WI38 (cell line): ENCODE measurements around the gene PLB1.

Experiments
- H3K4me3 ChIP-seq: 2 replicates; pipeline ENCODE4 v1.5.1; 2011; ENCODE audit warnings: low read depth, mild to moderate bottlenecking, control low read depth, low read length
- TF ChIP-seq, protein P1 (sequence below): IDR thresholded peaks from 2 replicates; pipeline ENCODE4 v1.5.1; 2012; ENCODE audit warnings: low read depth, mild to moderate bottlenecking, control low read depth, low read length

The PLB1 gene

DNA sequence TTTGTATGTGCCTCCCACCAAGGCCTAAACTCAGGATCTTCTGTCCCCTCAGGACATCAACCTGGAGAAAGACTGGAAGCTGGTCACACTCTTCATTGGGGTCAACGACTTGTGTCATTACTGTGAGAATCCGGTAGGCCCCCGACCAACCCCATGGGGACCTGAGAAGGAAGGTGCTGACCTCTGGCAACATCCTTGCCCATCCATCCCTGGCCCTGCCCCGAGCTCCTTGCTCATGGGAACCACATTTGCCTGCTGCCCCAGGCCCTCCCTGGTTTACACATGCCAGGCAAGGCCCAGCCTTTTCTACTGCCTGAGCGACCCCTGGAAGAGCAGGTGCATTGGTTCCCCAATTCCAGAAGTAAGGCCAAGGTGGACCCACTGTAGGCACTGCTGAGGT is 130.5 kb downstream of the PLB1 start:
- TF ChIP-seq, protein P1, sequence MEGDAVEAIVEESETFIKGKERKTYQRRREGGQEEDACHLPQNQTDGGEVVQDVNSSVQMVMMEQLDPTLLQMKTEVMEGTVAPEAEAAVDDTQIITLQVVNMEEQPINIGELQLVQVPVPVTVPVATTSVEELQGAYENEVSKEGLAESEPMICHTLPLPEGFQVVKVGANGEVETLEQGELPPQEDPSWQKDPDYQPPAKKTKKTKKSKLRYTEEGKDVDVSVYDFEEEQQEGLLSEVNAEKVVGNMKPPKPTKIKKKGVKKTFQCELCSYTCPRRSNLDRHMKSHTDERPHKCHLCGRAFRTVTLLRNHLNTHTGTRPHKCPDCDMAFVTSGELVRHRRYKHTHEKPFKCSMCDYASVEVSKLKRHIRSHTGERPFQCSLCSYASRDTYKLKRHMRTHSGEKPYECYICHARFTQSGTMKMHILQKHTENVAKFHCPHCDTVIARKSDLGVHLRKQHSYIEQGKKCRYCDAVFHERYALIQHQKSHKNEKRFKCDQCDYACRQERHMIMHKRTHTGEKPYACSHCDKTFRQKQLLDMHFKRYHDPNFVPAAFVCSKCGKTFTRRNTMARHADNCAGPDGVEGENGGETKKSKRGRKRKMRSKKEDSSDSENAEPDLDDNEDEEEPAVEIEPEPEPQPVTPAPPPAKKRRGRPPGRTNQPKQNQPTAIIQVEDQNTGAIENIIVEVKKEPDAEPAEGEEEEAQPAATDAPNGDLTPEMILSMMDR = no peak
- no peak overlapping the region for H3K4me3 ChIP-seq

DNA sequence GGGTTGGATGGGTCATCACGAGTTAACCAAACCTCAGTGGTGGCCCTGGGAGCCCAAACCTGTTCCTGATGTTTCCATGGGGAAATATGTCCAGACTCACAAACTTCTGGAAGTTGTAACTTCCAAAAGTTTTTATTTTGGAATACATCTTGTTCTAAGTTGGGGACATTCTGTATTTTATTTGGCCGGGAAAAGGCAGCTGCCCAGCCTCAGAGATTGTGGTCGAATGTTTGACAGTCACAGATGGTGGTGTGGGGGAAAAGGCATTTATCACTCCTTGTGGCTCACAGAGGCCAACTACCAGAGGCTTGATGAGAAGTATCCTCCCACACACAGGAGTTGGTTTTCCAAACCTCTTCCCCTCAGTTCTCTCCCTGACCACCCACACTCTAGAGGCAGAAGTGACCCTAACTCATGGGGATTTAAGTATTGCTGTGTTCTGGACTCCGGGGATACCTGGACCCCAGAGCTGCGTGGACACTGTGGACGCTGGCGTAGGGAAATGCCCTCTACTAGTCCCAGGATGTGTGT is 131.1 kb downstream of the PLB1 start:
- TF ChIP-seq, protein P1 = no peak
- no peak overlapping the region for H3K4me3 ChIP-seq

DNA sequence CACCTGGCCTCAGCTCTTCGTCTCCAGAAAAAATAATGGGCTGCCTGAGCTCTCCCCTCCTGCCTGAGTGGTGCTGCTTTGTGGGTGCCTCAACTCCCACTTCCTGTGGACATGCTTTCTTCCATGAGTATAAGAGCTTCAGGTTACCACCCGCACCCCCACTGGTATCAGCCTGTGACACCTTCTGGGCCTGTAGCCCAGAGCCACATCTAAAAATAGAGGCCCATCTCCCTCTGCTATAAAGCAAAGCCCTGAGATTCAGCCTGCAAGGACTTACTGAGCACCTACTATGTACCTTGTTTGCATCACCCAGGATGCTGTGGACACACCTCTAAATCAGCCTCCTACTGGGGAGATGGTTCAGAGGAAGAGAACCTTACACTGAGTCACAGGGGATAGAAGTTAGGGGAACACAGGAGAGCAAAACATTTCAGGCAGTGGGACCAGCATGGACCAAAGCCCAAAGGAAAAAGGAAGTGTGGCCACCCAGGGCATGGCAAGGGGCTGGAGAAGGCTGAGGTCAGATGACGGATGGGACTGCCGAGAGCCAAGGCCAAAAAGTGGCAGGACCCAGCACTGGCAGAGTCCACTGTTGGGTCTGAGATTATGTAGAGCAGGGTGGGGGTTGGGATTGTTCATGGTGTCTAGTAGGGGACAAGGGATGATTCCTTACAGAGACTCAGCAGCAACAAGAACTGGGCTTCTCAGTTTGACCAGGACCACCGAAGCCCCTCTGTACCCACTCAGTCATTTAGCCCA is 132.0 kb downstream of the PLB1 start:
- TF ChIP-seq, protein P1 = no peak
- H3K4me3 ChIP-seq = no peak overlapping the region

DNA sequence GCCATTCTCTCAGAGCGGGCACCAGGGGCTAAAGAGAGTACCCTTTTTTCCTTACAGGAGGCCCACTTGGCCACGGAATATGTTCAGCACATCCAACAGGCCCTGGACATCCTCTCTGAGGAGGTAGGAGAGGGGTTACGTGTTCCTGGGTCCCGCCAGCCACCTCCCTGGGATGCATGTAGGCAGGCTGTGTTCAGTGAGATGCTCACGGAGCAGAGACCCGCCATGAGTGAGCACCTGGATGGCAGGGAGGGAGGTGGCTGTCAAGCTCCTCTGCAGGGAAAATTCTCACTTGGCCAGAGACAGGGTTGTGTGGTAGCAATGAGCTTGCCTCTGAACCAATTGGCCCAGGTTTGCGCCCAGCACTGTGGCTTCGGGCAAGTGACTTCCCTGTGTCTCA is 132.6 kb downstream of the PLB1 start:
- TF ChIP-seq, protein P1 = no peak

DNA sequence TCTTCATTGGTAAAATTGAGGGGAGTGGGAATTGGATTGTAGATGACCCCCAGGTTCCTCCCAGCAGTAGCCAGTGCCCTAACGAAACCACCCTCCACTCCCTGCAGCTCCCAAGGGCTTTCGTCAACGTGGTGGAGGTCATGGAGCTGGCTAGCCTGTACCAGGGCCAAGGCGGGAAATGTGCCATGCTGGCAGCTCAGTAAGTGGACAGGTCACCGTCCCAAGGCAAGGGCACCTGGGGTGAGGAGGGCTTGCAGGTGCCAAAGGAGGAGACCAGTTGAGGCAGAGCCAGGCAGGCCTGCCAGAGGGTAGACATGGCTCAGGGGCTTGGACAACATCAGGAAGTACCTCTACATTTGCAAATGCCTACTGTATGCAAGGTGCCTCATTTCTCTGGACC is 133.1 kb downstream of the PLB1 start:
- TF ChIP-seq, protein P1 = no peak
- no peak overlapping the region for H3K4me3 ChIP-seq

More for the DNA sequence above, 132.6 kb downstream of the PLB1 start:
- H3K4me3 ChIP-seq = no peak overlapping the region

DNA sequence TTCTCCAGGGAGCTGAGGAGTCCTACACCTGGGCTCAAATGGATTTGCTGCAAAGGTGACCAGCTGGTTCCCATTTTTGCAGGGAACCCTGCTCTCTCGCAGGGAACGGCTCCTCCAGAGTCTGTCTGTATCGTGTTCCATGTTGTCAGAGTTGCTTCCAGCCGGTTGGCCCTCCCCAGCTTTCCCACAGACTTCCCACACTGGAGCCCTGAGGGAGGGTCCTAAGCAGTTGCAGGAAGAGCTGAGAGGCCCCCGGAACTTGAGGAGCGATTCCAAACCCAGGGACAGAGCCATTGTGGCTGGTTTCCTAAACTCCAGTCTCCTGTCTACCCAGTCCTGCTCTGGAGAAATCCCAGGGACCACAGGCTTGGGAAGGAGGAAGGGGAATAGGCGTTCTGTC is 134.1 kb downstream of the PLB1 start:
- TF ChIP-seq, protein P1 = no peak

GRCh38 chr2:28630341-28630740 is 134.5 kb downstream of the PLB1 start:
- TF ChIP-seq, protein P1 = no peak
- H3K4me3 ChIP-seq = no peak overlapping the region

More for the DNA sequence above, 134.1 kb downstream of the PLB1 start:
- no peak overlapping the region for H3K4me3 ChIP-seq
